SU-DHL-6 (cell line): ENCODE data around the gene EIF1B.

Source experiments
- H2AFZ ChIP-seq: fragments of 200-600 bp; sonication (generic); 2 replicates; pipeline ENCODE4 v1.6.1; 2014; ENCODE audit warnings: low read depth, mild to moderate bottlenecking, moderate library complexity, mixed read lengths, antibody characterized with exemption, low read length; ENCODE audit not compliant: severe bottlenecking
- H3F3A ChIP-seq: fragments of 200-600 bp; shearing (Covaris generic); 2 replicates; pipeline ENCODE4 v1.6.0; 2016; ENCODE audit warnings: antibody characterized with exemption, mild to moderate bottlenecking; ENCODE audit not compliant: insufficient read depth
- H3K27ac ChIP-seq: fragments of 200-600 bp; sonication (generic); 2 replicates; pipeline ENCODE4 v1.5.1; 2016; ENCODE audit warnings: low read depth, mild to moderate bottlenecking, low read length, moderate library complexity, mixed read lengths
- H3K27me3 ChIP-seq: fragments of 200-600 bp; sonication (generic), shearing (Covaris generic); 2 replicates; pipeline ENCODE4 v1.6.0; 2014; ENCODE audit warnings: mild to moderate bottlenecking, low read length
- H3K36me3 ChIP-seq: fragments of 200-600 bp; sonication (generic); 2 replicates; pipeline ENCODE4 v1.6.1; 2014; ENCODE audit warnings: mild to moderate bottlenecking, low read length, mixed read lengths
- H3K4me2 ChIP-seq: fragments of 300-600, 200-600 bp; shearing (Covaris generic), sonication (generic); 2 replicates; pipeline ENCODE4 v1.6.0; 2014; ENCODE audit warnings: low read length, low read depth, mild to moderate bottlenecking; ENCODE audit not compliant: poor library complexity, severe bottlenecking
- H3K4me3 ChIP-seq: fragments of 200-600 bp; sonication (generic); 2 replicates; pipeline ENCODE4 v1.5.1; 2014; ENCODE audit warnings: antibody characterized with exemption, low read length, mild to moderate bottlenecking, mixed read lengths; ENCODE audit not compliant: insufficient read depth, poor library complexity, severe bottlenecking
- H3K79me2 ChIP-seq: fragments of 200-600 bp; sonication (generic); 2 replicates; pipeline ENCODE4 v1.6.1; 2014; ENCODE audit warnings: mild to moderate bottlenecking, low read length, moderate library complexity; ENCODE audit not compliant: insufficient read depth
- H3K9ac ChIP-seq: fragments of 200-600 bp; sonication (generic); 2 replicates; pipeline ENCODE4 v1.7.0; 2014; ENCODE audit warnings: mild to moderate bottlenecking, low read length
- H3K9me2 ChIP-seq: fragments of 200-600 bp; sonication (generic); replicated peaks from 2 replicates; pipeline ENCODE4 v1.6.1; 2014; ENCODE audit warnings: low read length; ENCODE audit not compliant: insufficient read depth
- H3K9me3 ChIP-seq: fragments of 200-600 bp; sonication (generic); 2 replicates; pipeline ENCODE4 v1.6.1; 2014; ENCODE audit warnings: low read length, mixed read lengths; ENCODE audit not compliant: insufficient read depth
- H4K20me1 ChIP-seq: fragments of 200-600 bp; sonication (generic); 2 replicates; pipeline ENCODE4 v1.6.1; 2014; ENCODE audit warnings: low read depth, mild to moderate bottlenecking, antibody characterized with exemption, low read length, moderate library complexity, mixed read lengths
- CTCF ChIP-seq: fragments of 200-600 bp; sonication (generic); IDR thresholded peaks from one replicate; pipeline ENCODE4 v1.5.1; 2017; ENCODE audit warnings: antibody characterized with exemption, mild to moderate bottlenecking, low read length, moderate library complexity; ENCODE audit not compliant: insufficient read depth, poor library complexity, severe bottlenecking
- EZH2phosphoT487 ChIP-seq: fragments of 200-600 bp; sonication (generic), shearing (Covaris generic); conservative IDR thresholded peaks from 2 replicates; pipeline ENCODE4 v1.6.1; 2018; ENCODE audit warnings: mild to moderate bottlenecking, antibody characterized with exemption, low read length, moderate library complexity, mixed read lengths

The EIF1B gene

GRCh38 chr3:40292637-40293349 lies 16.7 kb upstream of the EIF1B start:
- Histone ChIP-seq H3K79me2 (no peaks in the 10 kb centered on the region), H2AFZ (no peak overlapping the region), H4K20me1 (no peaks in the 10 kb centered on the region), H3K27ac (no peak overlapping the region), H3K9me3 (peaks cover 18% of the 10 kb centered on the region; the same call in 1 of the 2 replicates), H3K36me3 (no peaks in the 10 kb centered on the region), H3K4me3 (no peak overlapping the region), H3K9ac (no peak overlapping the region), H3K9me2 (no peaks in the 10 kb centered on the region), H3K27me3 (no peaks in the 10 kb centered on the region), H3K4me2 (no peak overlapping the region), H3F3A (no peaks in the 10 kb centered on the region)
- no peak for TF ChIP-seq EZH2phosphoT487
- no peak for TF ChIP-seq CTCF

DNA sequence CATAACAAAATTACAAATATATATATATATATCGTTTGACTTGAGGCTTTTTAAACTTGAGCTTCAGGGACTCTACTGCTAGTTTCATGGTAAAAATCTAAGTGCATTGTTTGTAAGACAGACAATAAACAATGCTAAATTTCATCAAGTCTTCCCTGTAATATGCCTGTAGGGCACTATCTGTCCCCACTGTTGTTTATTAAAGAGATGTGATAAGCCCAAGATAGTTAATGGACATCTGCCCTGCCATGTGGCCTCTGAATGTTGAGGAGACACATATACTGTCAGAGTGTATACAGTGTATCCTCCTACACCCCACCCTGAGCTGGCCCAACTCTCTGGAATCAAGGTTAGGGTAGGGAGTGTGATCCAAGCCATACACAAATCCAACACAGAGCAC lies 15.1 kb upstream of the EIF1B start:
- Histone ChIP-seq H3K4me3 (no peak overlapping the region), H3K9me3 (peaks cover 18% of the 10 kb centered on the region; the same call in 1 of the 2 replicates), H2AFZ (no peak overlapping the region), H4K20me1 (no peaks in the 10 kb centered on the region), H3K79me2 (no peaks in the 10 kb centered on the region), H3K9me2 (no peaks in the 10 kb centered on the region), H3K4me2 (no peak overlapping the region), H3K27ac (no peak overlapping the region), H3K9ac (no peak overlapping the region), H3K27me3 (no peaks in the 10 kb centered on the region), H3F3A (no peaks in the 10 kb centered on the region), H3K36me3 (no peaks in the 10 kb centered on the region)
- TF ChIP-seq CTCF (no peak), EZH2phosphoT487 (no peak)

DNA sequence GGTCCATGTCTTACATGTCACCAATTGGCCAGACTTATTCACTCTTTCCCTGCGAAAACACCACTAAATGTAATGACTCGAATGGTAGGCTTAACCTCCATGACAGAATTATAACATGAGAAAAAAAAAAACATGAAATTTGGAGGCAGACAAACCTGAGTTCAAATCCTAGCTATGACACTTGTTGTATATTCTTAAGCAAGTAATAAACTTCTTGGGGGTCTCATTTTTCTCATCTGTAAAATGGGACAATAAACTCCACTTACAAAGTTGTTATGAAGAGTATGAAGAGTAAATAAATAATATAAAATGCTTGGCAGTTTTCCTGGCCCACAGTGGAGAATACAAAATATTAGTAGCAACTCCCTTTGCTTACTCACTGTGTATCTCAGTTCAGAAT lies 11.4 kb upstream of the EIF1B start:
- H3K9me2 ChIP-seq: no peaks in the 10 kb centered on the region
- H3K9me3 ChIP-seq: no peaks in the 10 kb centered on the region
- no peaks in the 10 kb centered on the region for H3K79me2 ChIP-seq
- H3K36me3 ChIP-seq: no peaks in the 10 kb centered on the region
- no peaks in the 10 kb centered on the region for H4K20me1 ChIP-seq
- no peak overlapping the region for H3K27ac ChIP-seq
- no peaks in the 10 kb centered on the region for H3K27me3 ChIP-seq
- TF ChIP-seq EZH2phosphoT487 (no peak), CTCF (no peak)
- H3K4me2 ChIP-seq: no peak overlapping the region
- H2AFZ ChIP-seq: no peak overlapping the region
- H3F3A ChIP-seq: no peaks in the 10 kb centered on the region
- no peak overlapping the region for H3K9ac ChIP-seq
- H3K4me3 ChIP-seq: no peak overlapping the region
